NCI-H146 treated with DMSO at 0.1 percent for 48 hours (cell line): ENCODE data around the gene SAMD14.

Experiments used
- DNase-seq: peaks from one replicate; lab custom pipeline; 2025; ENCODE audit not compliant: unreplicated experiment; lab: John Stamatoyannopoulos, UW

Gene SAMD14

DNA sequence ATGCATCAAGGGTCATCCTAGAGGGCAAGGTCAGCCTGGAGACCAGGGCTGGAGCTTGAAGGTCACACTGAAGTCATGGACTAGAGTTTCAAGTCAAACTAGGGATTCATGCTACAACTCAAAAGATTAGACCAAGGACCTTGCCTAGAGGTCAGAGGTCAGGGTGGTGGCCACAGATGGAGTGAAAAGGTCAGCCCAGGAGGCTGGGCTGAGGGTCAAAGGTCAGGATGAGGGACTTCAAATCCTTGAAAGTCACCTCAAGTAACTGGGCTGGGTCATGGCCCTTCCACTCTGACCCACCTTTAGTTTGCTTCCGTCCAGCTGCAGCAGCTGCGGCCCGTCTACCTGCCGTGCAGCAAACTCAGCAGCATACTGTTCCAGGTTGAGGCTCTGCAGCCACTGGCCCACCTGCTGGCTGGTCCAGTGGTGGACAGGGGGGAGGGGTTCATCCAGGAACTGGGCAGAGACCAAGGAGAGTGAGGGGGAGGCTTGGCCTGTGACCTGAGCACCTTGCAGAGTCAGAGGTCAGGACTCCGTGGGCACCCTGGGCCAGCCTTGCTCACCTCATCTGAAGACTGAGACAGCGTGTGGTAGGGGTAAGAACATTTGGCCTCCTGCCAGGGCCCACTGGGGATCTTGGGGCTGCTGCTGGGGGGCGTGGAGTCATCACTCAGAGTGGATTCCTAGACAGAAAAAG lies 16.2 kb downstream of the SAMD14 start:
- no peak for DNase-seq

DNA sequence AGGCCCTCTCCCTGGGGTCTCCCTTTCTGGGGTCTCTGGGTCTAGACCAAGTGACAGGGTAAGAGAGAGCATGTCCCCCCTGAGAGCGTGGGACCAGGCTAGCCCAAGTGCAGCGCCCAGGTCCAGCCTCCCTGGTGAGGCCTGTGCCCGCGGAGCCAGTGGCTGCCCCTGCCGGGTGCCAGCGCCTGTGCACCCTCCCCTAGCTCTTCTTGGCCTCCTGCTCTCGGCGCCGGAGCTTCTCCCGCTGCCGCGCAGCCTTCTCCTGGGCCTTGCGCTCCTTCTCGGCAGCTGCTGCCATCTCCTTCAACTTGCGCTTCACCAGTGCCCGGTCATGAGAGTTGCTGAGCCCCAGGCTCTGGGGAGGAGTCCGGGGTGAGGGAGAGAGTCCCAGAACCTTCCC lies 17.3 kb downstream of the SAMD14 start:
- no peak for DNase-seq

DNA sequence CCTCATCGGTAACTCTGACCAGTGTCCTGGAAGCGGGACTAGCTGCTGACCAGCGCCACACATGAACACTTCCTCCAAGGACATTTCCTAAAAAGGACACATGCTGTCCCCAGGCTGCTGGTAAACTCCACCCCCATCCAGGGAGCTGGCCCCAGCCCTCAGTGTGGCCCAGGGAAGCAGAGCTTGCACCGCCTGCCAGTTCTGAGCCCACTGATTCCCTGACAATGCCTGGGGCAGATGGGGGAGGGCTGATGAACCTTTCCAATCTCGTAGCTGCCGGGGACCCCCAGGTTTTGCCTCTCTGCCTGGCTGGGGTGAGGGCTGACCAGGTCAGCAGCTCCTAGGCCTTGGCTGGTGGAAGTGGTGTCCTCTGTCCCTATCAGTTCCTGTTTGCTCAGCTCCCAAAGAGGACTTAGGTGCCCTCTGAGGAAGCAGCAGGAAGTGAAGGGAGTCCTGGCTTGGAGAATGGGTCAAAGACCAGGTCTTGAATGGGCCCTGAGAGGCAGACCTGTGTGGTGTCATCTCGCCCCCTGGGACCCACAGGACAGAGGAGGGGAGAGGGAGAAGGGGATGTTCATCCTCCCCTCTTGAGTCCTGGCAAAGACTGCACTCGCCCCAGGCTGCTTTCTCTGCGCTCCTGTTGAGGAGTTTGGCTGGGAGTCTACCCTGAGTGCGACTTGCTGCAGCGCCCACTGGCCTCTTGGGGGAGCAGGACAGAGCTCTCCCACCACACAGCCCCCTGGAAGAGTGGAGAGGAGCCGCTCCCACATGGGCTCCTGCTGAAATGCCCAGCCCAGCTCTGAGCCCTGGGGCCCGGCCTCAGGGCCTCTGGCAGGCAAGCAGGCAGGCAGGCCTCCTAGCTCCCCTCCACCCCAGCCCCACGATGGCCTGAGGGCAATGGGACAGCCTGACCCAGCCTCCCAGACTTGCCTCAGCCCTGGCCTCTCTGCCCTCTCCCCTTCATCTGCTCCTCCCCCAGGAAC lies 18.0 kb downstream of the SAMD14 start:
- DNase-seq: no peak

DNA sequence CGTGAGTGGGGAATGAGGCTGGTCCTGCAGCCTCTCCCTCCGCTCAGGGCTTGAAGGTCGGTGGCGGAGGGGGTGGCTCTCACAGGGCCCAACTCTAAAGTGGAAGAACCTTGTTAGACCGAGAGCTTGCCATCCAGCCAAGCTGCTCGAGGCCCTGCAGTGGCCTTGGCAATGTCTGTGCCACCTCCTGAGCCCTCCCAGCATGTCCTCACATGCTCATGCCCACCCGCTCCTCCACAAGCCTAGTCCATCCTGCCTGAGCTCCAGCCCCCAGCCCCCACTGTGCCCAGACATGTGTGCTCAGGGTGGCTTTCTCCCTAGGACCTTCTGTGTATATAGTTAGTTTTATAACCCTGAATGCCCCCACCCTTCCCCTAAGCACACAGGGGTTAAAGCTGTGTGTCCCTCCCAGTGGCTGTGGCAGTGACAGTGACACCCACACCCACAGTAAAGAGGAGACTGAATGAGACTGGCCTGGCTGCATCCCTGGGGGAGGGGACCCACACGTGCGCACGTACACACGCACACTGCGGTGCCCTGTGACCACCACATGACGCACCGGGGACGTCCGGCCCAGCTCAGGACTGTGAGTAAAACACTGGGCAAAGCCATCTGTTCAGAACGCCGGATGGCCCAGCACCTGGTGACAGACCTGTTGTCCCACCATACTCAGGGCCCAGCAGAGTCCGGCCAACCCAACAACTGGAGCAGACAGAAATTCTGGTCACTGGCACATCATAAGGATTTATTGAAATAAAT lies 19.2 kb downstream of the SAMD14 start:
- DNase-seq: no peak

DNA sequence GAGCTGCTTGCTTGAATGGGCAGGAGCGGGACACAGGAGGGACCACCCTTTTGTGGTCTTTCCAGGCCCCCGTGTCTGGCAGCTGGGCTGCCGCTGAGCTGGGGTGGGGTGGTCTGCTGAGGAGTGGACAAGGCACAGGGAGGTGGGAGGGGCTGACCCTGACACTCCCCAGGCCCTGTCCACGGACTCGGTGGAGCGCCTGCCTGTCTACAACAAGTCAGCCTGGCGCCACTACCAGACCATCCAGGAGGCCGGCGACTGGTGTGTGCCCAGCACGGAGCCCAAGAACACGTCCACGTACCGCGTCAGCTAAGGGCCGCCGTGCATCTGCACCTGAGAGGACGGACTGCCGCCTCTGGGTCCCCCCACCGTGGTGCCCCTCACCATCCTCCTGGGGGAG lies 20.2 kb downstream of the SAMD14 start:
- DNase-seq: no peak

DNA sequence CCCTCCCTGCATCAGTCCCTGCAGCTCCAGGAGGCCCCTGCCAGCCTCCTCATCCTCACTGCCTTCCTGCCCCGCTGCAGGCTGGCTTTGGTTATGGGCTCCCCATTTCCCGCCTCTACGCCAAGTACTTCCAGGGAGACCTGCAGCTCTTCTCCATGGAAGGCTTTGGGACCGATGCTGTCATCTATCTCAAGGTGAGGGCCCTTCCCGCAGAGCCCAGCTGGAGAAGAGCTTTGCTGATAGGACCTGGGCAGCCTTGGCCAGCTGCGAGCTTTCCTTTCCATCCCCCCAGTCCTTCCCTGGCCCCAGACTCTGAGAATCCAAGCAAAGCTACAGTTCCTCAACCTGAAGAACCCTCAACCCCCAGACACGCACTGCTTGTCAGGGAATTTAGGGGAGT lies 20.8 kb downstream of the SAMD14 start:
- no peak for DNase-seq

DNA sequence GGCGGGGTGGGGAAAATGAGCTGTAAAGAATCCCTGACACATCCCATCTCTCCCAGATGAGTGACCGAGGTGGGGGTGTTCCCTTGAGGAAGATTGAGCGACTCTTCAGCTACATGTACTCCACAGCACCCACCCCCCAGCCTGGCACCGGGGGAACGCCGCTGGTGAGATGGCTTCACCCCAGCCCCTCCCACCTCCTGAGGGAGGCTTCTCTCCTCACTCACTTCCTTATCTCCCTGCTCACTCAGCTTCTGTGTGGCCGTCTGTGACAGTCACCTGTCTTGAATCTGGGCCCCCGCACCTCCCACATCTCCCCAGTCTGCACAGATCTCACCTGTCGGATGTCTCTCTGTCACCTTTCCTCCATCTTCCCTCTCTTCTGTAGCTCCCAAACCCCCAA lies 21.4 kb downstream of the SAMD14 start:
- DNase-seq: no peak

DNA sequence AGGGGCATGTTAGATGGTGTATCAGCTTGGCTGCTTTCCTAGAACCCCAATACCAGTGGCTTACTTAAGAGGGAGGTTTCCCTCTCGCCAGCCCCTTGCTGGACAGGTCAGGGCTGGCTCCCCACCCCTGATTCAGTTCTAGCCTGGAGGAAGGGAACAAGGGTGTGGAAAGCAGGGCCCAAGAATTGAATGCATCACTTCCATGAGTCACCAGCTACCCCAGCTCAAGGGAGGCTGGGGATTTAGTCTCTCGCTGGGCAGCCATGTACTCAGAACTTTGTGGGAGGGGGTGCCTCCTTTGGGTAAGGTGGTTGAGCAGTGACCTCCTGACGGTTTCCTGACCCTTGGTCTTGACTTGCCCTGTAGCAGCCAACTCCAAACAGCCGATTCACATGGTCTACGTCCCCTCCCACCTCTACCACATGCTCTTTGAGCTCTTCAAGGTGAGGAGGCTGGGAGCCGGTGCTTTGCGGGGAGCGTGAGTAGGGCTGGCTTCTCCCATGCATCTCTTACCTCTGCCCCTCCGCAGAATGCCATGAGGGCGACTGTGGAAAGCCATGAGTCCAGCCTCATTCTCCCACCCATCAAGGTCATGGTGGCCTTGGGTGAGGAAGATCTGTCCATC lies 22.1 kb downstream of the SAMD14 start:
- no peak for DNase-seq

DNA sequence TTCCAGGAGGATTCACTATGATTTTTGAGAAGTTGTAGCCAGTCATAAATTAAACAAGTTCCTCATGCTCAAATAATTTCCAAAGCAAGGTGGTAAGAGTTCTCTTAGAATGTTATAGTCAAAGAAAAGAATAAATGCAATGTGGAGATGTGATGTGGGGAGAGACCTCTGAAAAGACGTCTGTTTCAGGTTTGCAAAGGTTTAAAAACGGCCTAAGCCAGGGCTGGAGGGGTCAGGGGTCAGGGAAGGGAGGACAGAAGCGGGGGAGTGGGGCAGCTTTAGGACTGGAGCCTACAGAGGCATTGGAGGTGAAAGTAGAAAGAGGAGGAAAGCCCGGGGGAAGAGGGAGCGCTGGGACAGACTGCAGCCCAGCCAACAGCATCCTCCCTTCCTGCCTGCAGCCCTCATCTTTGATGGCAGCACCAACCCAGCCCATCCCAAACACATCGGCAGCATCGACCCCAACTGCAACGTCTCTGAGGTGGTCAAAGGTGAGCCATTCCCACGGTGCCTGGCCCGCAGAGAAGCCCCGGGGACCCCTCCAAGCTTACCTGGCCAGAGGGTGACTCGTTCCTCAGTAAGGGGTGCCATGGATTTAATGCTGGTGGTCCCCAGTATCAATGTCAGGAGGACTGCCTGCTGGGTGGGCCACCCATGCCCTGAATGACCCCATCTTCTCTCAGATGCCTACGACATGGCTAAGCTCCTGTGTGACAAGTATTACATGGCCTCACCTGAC lies 23.4 kb downstream of the SAMD14 start:
- no peak for DNase-seq

DNA sequence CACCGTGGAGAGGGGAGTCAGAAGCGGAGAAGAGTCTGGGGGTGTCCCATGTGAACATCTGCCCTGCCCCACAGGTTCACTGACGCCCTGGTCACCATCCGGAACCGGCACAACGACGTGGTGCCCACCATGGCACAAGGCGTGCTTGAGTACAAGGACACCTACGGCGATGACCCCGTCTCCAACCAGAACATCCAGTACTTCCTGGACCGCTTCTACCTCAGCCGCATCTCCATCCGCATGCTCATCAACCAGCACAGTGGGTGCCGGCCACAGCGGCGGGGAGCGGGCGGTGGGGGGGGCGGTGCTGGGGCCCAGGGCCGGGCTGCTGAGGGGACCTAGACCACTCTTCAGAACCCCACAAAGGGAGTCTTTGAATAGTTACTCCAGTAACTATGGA lies 24.1 kb downstream of the SAMD14 start:
- DNase-seq: no peak

DNA sequence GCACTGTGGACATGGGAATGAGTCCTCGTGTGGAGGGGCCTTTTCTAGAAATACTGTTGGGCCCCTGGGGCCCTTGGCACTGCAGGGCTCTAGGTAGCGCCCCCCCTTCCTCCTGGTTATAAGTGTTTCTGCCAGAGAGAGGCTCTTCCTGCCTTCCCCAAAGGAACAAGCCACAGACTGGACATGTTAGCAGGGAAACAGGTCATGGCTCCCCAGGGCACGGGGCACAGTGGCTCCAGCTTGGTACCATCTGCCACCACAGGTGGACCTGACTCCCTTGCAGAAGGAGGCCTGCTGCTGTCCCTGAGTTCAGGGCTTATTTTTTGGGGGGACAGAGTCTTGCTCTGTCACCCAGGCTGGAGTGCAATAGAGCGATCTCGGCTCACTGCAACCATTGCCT lies 26.0 kb downstream of the SAMD14 start:
- DNase-seq: no peak

DNA sequence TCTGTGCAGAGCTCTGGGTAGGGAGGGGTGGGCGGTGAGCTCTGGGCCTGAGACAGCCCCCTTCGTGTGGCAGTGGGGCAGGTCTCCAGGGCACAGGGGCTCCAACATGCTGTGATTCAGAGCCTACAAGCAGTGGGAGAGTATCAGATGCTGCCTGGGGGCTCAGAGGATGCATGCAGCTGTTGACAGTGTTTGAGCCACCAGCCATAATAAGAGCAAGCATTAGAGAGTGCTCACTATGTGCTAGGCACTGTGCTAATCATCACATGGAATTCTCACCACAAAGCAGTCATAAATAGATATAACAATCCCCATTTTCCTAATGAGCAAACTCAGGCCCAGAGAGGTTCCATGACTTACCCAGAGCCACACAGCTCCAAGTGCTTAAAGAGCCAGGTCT lies 26.7 kb downstream of the SAMD14 start:
- DNase-seq: no peak

DNA sequence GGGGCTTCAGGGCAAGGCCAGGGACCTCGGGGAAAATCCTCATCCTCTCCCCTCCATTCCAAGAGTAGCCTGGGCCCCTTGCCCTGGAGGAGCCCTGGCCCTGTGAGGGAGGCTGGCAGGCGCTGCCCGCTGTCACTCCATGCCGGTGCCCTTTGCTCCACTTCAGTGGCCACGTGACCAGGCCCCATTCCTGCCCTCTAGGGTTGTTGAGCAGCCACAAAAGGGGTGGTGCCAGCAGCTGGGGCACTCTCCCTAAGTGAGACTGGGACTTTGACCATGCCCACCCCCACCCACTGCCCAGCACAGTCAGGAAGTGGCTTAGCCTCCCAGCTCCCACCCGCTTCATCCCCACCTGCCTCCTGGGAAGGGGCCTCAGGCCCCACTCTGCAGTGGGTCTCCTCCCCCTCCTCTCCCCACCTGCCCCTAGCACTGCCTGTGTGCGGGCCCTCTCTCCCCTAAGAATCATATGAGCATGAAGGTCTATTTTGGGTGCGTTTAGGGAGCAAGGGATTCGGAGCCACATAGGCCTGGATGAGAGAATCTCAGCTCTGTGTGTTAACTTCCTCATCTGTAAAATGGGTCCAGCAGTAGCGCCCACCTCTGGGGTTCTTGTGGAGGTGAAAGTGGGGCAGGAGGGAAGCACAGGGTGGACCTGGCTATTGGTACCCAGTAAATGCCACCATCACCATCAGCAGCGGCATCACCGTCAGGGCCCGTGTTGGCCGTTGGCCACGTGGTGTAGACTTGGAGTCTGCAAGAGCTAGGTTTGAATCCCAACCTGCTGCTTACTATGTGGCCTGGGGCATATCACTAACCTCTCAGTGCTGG lies 27.6 kb downstream of the SAMD14 start:
- DNase-seq: no peak

DNA sequence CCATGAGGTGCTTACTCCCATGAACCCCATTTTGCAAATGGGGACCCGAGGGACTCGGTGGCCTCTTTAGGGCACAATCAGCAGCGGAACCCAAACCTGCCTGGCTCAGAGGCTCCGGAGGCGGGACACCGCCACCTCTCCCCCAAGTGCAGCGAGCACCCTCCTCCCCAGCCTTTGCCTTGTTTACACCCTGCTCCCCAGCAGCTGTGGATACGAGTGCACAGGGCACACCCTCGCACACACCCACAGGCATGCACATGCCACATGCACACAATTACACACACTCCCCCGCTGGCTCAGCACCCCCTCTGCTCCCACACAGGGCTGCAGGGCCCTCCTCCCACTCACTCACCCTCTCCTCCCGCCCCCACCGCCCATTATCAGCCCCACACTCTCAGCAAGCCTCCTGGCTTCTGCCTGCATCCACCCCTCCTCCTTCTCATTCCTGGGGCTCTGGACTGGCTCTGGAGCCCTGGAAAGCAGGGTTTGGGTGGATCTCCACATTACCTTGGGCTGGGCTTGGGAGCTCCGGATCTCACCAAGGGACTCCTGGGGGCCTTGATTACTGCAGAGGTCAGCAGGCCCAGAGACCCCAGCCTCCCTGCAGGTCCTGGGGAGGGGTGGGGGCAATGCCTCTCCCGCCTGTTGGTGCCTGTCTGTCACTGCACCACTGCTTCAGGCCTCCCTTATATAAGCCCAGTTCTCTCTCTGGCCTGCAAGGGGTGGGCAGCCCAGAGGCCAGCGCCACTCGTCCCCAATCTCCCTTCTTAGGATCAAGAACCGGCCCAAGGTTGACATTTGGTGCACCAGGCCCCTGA lies 28.4 kb downstream of the SAMD14 start:
- DNase-seq: no peak

DNA sequence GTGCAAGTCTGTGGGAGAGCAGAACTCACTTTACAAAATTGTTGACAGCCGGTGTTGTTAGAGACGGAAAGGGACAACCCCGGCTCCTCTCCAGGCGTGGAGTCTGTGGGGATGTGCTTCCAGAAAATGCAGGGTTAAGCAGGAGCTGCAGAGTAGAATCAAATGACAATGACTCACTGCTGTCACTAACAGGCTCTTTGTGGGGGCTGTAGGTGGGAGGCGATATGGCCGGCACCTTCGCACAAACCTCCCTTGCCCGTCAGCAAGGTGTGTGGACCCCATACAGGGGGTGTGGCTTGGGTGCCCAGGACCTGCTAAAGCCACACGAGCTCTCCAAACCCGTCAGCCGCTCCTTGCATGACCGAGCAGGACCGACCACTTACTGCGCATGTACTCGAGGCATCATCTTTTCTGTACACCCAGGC lies 29.0 kb downstream of the SAMD14 start:
- no peak for DNase-seq

DNA sequence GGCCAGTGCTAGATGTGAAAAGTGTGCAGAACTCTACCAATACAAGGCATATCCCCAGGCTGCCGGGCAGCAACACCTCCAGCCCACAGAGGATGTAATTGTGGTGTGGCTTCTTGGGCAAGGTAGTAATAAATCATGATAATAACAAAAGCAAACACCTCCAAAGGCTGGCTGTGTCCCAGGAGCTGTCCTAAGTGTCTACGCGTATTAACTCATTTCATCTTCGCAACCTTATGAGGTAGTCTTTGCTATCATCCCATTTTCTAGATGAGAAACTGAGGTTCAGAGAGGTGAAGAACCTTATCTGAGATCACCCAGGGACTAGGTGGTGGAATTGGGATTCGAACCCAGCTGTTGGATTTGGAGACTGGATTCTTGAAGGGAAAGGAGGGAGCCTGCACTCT lies 29.5 kb downstream of the SAMD14 start:
- no peak for DNase-seq

DNA sequence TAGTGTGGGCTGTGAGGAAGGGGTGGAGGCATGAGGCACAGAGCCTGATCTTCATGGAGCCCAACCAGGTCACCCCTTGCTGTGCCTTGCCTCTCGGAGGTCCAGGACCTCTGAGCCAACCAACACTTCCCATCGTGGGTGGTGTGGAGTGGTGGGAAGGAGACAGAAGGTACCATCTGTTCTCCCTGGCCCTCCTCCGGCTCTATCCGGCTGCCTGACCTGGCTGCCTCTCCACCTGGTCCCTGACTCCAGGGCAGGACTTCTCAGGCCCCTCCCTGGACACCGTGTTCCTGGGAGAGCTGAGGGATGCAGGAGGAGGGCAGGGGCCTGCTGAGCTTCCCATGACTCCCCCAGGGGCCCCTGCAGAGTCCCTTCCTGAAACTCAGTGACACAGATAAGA lies 31.0 kb downstream of the SAMD14 start:
- DNase-seq: no peak

DNA sequence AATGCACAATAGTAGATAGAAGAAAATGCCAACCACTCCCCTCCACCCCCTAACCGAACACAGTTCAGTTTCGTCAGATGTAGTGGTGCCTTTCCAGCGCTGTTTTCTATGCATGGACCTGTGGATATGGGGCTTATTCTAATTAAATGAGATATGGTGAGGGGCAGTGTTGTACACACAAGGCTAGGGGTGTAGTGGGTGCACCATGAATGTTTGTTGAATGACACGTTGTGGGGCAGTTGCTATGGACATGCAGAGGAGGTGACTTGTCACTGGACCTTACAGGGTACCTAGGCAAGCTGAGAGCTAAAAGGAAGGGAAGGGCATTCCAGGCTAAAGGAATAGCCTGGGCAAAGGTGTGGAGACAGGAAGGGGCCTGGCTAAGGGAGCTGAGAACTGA lies 31.4 kb downstream of the SAMD14 start:
- no peak for DNase-seq

DNA sequence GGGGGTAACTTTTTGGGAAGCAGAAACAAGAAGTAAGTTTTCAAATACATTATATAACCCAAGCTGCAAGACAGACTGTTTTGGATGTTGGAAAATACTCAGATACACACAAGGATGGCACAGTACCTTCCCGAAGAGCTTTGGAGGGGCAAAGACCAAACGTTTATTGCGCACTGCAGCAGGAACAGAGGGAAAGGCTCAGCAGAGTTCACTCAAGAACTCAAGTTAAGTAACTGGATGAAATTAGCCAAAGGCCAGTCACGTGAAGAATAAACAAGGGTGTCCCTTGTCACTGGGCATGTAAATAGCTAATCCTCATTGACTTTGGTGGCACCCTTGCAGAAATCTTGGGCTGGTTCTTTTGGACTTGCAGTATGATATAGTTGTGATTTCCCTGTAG lies 32.0 kb downstream of the SAMD14 start:
- DNase-seq: no peak
